NCI-H1694 treated with DMSO at 0.1 percent for 48 hours (cell line): ENCODE data around the gene GATAD2B.
"Not testable (repeated sequence)": the region's sequence is repeated elsewhere in the genome, so short reads cannot be mapped to it uniquely, and the experiment has no call there.

Experiments used
- DNase-seq: peaks from one replicate; lab custom pipeline; 2025; lab: John Stamatoyannopoulos, UW

The GATAD2B gene

GRCh38 chr1:153795934-153796785 is 126.6 kb downstream of the GATAD2B start:
- no peak for DNase-seq

- no peak for DNase-seq
Observed at GRCh38 chr1:153795330-153795837, 127.4 kb downstream of the GATAD2B start.

- no peak for DNase-seq
Observed at GRCh38 chr1:153794624-153795329, 128.0 kb downstream of the GATAD2B start.

- no peak for DNase-seq
Observed at GRCh38 chr1:153793973-153794615, 128.7 kb downstream of the GATAD2B start.

- DNase-seq = no peak
Observed at GRCh38 chr1:153793261-153793972, 129.4 kb downstream of the GATAD2B start.

- no peak for DNase-seq
Observed at GRCh38 chr1:153792631-153793041, 130.1 kb downstream of the GATAD2B start.

- no peak for DNase-seq
Observed at GRCh38 chr1:153791648-153792253, 131.0 kb downstream of the GATAD2B start.

- DNase-seq = peak; percentile 25
Observed at GRCh38 chr1:153790966-153791647, 131.7 kb downstream of the GATAD2B start.

GRCh38 chr1:153790313-153790965 is 132.3 kb downstream of the GATAD2B start:
- no peak for DNase-seq

- no peak for DNase-seq
Observed at GRCh38 chr1:153789478-153790034, 133.2 kb downstream of the GATAD2B start.

GRCh38 chr1:153786038-153786790 is 136.6 kb downstream of the GATAD2B start:
- DNase-seq = no peak

GRCh38 chr1:153783233-153784190 is 139.3 kb downstream of the GATAD2B start:
- DNase-seq = peak; percentile 98

- DNase-seq = not testable (repeated sequence)
Observed at GRCh38 chr1:153782648-153783047, 140.1 kb downstream of the GATAD2B start.

- no peak for DNase-seq
Observed at GRCh38 chr1:153780551-153780950, 142.2 kb downstream of the GATAD2B start.

- DNase-seq = no peak
Observed at GRCh38 chr1:153779781-153780541, 142.8 kb downstream of the GATAD2B start.

- no peak for DNase-seq
Observed at GRCh38 chr1:153778824-153779519, 143.8 kb downstream of the GATAD2B start.
